Activated naive CD4-positive, alpha-beta T cell treated with anti-CD3 and anti-CD28 coated beads, Interleukin-2, amount 50 U/mL, for 16 hours (primary cell): ENCODE measurements around the gene CCDC33.

Experiments used
- DNase-seq: peaks from one replicate; pipeline ENCODE4 v3.0.0-alpha.2; 2020

The CCDC33 gene

GRCh38 chr15:74369084-74369745 lies 133.1 kb downstream of the CCDC33 start:
- DNase-seq, result no peak

GRCh38 chr15:74369756-74370155 lies 133.6 kb downstream of the CCDC33 start:
- no peak for DNase-seq

GRCh38 chr15:74370471-74370870 lies 134.3 kb downstream of the CCDC33 start:
- DNase-seq, result no peak

- DNase-seq, result no peak
Observed at GRCh38 chr15:74373056-74373650, 137.0 kb downstream of the CCDC33 start.

GRCh38 chr15:74373731-74374647 lies 137.9 kb downstream of the CCDC33 start:
- peak; percentile 97 for DNase-seq

- no peak for DNase-seq
Observed at GRCh38 chr15:74374648-74375302, 138.6 kb downstream of the CCDC33 start.

GRCh38 chr15:74375303-74375693 lies 139.2 kb downstream of the CCDC33 start:
- DNase-seq, result peak; percentile 87

GRCh38 chr15:74376226-74376625 lies 140.1 kb downstream of the CCDC33 start:
- DNase-seq, result no peak

GRCh38 chr15:74376825-74377581 lies 140.9 kb downstream of the CCDC33 start:
- no peak for DNase-seq

GRCh38 chr15:74377831-74378766 lies 142.0 kb downstream of the CCDC33 start:
- no peak for DNase-seq

GRCh38 chr15:74378848-74379247 lies 142.7 kb downstream of the CCDC33 start:
- peak; percentile 77 for DNase-seq

- no peak for DNase-seq
Observed at GRCh38 chr15:74380361-74381189, 144.4 kb downstream of the CCDC33 start.

- no peak for DNase-seq
Observed at GRCh38 chr15:74381190-74381453, 145.0 kb downstream of the CCDC33 start.

- DNase-seq, result no peak
Observed at GRCh38 chr15:74381481-74381880, 145.4 kb downstream of the CCDC33 start.

GRCh38 chr15:74382004-74382816 lies 146.1 kb downstream of the CCDC33 start:
- peak; percentile 71 for DNase-seq

GRCh38 chr15:74383286-74383685 lies 147.2 kb downstream of the CCDC33 start:
- no peak for DNase-seq

- DNase-seq, result peak; percentile 74
Observed at GRCh38 chr15:74383695-74384565, 147.8 kb downstream of the CCDC33 start.

GRCh38 chr15:74384566-74384880 lies 148.4 kb downstream of the CCDC33 start:
- no peak for DNase-seq
